Esophagus squamous epithelium (tissue), 4 donors: ENCODE results near the gene TMEM167A.

Experiments used
- POLR2A ChIP-seq, 4 donors: fragments of 450-650 bp; IDR thresholded peaks; one replicate each; pipeline ENCODE4 v1.6.1; 2017; ENCODE audit warnings: antibody characterized with exemption in 4 of 4, mild to moderate bottlenecking in 4 of 4, moderate library complexity in 3 of 4
- TF ChIP-seq, protein P1 (sequence below), 6 experiments: fragments of 450-650 bp in 4 of 6; fragments of 200-600 bp in 2 of 6; sonication (generic) in 2 of 6; IDR thresholded peaks; one replicate each; pipeline ENCODE4 v1.5.1; 2016 to 2019; ENCODE audit warnings: antibody characterized with exemption in 6 of 6, mild to moderate bottlenecking in 4 of 6, moderate library complexity in 4 of 6

DNA sequence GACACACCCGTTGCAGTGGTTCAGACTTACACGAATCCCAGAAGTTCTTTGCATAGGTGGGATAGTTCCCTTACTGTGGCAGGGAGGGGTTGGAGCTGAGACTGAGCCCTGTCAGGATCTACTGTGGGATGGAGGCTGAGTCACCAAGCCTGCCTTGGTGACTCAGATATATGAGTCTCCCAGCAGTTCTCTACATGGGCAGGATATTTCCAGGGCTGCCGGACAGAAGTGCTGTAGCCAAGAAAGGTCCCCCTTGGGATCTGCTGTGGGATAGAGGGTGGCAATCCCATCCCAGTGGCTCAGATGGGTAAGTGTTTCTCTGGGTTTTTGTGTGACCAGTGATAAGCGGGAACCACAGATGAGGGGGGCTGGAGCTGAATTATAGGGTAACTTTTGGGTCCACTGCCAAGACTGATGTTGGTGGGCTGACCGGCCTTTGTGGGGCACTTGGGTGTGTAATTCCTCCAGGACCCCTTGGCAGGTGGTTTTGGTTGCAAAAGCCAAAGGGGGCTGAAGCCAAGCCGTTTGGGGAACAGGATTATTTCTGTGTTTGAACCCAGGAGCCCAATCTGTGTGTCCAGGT is 18.9 kb upstream of the TMEM167A start:
- TF ChIP-seq, protein P1, sequence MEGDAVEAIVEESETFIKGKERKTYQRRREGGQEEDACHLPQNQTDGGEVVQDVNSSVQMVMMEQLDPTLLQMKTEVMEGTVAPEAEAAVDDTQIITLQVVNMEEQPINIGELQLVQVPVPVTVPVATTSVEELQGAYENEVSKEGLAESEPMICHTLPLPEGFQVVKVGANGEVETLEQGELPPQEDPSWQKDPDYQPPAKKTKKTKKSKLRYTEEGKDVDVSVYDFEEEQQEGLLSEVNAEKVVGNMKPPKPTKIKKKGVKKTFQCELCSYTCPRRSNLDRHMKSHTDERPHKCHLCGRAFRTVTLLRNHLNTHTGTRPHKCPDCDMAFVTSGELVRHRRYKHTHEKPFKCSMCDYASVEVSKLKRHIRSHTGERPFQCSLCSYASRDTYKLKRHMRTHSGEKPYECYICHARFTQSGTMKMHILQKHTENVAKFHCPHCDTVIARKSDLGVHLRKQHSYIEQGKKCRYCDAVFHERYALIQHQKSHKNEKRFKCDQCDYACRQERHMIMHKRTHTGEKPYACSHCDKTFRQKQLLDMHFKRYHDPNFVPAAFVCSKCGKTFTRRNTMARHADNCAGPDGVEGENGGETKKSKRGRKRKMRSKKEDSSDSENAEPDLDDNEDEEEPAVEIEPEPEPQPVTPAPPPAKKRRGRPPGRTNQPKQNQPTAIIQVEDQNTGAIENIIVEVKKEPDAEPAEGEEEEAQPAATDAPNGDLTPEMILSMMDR (IDR thresholded peaks at IDR 0.05), result no peak
- TF ChIP-seq POLR2A (IDR thresholded peaks at IDR 0.05), result no peak
